ENCODE results near the gene COBL.

COBL gene

GRCh38 chr7:50977421-50977820 is 339.2 kb downstream of the COBL start:
- H3K4me3 ChIP-seq (ENCODE audit: low read depth in 1 of 2, low read length in 1 of 2), result no peak overlapping the region
- TF ChIP-seq CTCF (IDR thresholded peaks at IDR 0.05), result no peak
- H3K36me3 ChIP-seq, result no peaks in the 10 kb centered on the region
- no peaks in the 10 kb centered on the region for H3K9me3 ChIP-seq
- H3K4me1 ChIP-seq (ENCODE audit: control insufficient read depth in 1 of 2, insufficient read depth in 1 of 2, low read depth in 1 of 2, low read length in 1 of 2), result no peaks in the 10 kb centered on the region
- no peaks in the 10 kb centered on the region for H3K27me3 ChIP-seq
- no peak overlapping the region for H3K27ac ChIP-seq

- no peaks in the 10 kb centered on the region for H3K27me3 ChIP-seq
- TF ChIP-seq CTCF (IDR thresholded peaks at IDR 0.05), result no peak
Observed at GRCh38 chr7:50976064-50976463, 340.5 kb downstream of the COBL start.

GRCh38 chr7:50974240-50974639 is 342.4 kb downstream of the COBL start:
- Histone ChIP-seq H3K4me3 (ENCODE audit: low read depth in 1 of 2, low read length in 1 of 2) (no peak overlapping the region), H3K4me1 (ENCODE audit: control insufficient read depth in 1 of 2, insufficient read depth in 1 of 2, low read depth in 1 of 2, low read length in 1 of 2) (no peaks in the 10 kb centered on the region), H3K9me3 (no peaks in the 10 kb centered on the region), H3K27me3 (no peaks in the 10 kb centered on the region), H3K27ac (no peak overlapping the region), H3K36me3 (no peaks in the 10 kb centered on the region)
- TF ChIP-seq CTCF (IDR thresholded peaks at IDR 0.05), result no peak

More at GRCh38 chr7:50976064-50976463, 340.5 kb downstream of the COBL start:
- no peaks in the 10 kb centered on the region for H3K9me3 ChIP-seq
- H3K27ac ChIP-seq, result no peak overlapping the region
- no peaks in the 10 kb centered on the region for H3K4me1 ChIP-seq (ENCODE audit: control insufficient read depth in 1 of 2, insufficient read depth in 1 of 2, low read depth in 1 of 2, low read length in 1 of 2)
- H3K4me3 ChIP-seq (ENCODE audit: low read depth in 1 of 2, low read length in 1 of 2), result no peak overlapping the region
- H3K36me3 ChIP-seq, result no peaks in the 10 kb centered on the region

- Histone ChIP-seq H3K4me1 (ENCODE audit: control insufficient read depth in 1 of 2, insufficient read depth in 1 of 2, low read depth in 1 of 2, low read length in 1 of 2) (no peaks in the 10 kb centered on the region), H3K27me3 (no peaks in the 10 kb centered on the region), H3K36me3 (no peaks in the 10 kb centered on the region), H3K27ac (no peak overlapping the region), H3K9me3 (no peaks in the 10 kb centered on the region), H3K4me3 (ENCODE audit: low read depth in 1 of 2, low read length in 1 of 2) (no peak overlapping the region)
- TF ChIP-seq CTCF (IDR thresholded peaks at IDR 0.05), result no peak
Observed at GRCh38 chr7:50973814-50974213, 342.8 kb downstream of the COBL start.

GRCh38 chr7:50970092-50970491 is 346.5 kb downstream of the COBL start:
- TF ChIP-seq CTCF (IDR thresholded peaks at IDR 0.05), result no peak
- no peaks in the 10 kb centered on the region for H3K36me3 ChIP-seq
- no peaks in the 10 kb centered on the region for H3K9me3 ChIP-seq
- H3K4me3 ChIP-seq (ENCODE audit: low read depth in 1 of 2, low read length in 1 of 2), result no peak overlapping the region
- no peaks in the 10 kb centered on the region for H3K27me3 ChIP-seq
- no peaks in the 10 kb centered on the region for H3K4me1 ChIP-seq (ENCODE audit: control insufficient read depth in 1 of 2, insufficient read depth in 1 of 2, low read depth in 1 of 2, low read length in 1 of 2)
- H3K27ac ChIP-seq, result no peak overlapping the region
